ENCODE measurements around the gene UBE2Q2. TPM values are rescaled to one million over a fixed set of nuclear protein-coding genes. Genes with fewer than 3 reads are reported as not detected.
"Not testable (repeated sequence)": the region's sequence is repeated elsewhere in the genome, so short reads cannot be mapped to it uniquely, and the experiment has no call there.

UBE2Q2 gene
- polyA plus RNA-seq, 2 of the 4 experiments (the other 2 are of a cell fraction), result 36.5 to 50.6 TPM

DNA sequence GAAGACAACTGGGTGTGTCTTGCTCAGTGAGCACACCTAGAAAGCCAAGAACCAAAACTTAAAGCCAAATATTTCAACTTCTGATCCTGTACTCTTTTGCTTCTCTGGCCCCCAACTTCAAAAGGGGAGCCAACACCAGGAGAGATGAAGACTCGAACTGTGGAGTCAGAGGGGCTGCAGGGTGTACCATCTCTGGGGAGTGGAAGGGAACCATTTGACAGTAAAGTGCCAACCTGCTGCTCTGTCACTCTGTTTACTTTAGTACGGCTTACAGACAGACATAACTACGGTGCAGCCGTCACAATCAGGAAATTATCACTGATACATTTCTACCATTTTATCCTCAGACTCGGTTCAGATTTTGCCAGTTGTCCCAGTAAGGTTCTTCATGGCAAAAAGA is 62.0 kb downstream of the UBE2Q2 start (continued):
- TF ChIP-seq, protein P1, sequence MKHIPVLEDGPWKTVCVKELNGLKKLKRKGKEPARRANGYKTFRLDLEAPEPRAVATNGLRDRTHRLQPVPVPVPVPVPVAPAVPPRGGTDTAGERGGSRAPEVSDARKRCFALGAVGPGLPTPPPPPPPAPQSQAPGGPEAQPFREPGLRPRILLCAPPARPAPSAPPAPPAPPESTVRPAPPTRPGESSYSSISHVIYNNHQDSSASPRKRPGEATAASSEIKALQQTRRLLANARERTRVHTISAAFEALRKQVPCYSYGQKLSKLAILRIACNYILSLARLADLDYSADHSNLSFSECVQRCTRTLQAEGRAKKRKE (CRISPR knock-in tag; IDR thresholded peaks at IDR 0.05; ENCODE audit: low read depth), result no peak
- TF ChIP-seq HOXA7 (CRISPR knock-in tag; IDR thresholded peaks at IDR 0.05) (no peak), RAD21 (conservative IDR thresholded peaks at IDR 0.05 in 1 of 2, IDR thresholded peaks at IDR 0.05 in 1 of 2) (no peak)

DNA sequence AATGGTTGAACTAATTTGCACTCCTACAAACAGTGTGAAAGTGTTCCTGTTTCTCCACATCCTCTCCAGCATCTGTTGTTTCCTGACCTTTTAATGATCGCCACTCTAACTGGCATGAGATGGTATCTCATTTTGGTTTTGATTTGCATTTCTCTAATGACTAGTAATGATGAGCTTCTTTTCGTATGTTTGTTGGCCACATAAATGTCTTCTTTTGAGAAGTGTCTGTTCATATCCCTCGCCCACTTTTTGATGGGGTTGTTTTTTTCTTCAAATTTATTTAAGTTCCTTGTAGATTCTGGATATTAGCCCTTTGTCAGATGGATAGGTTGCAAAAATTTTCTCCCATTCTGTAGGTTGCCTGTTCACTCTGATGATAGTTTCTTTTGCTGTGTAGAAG is 67.1 kb downstream of the UBE2Q2 start:
- DNase-seq (ENCODE audit: low read depth in 1 of 2, low spot score in 1 of 2); H3K4me2 ChIP-seq; POLR2A ChIA-PET; FAIRE-seq; H3K9me3 ChIP-seq; ATAC-seq; H3K4me3 ChIP-seq; H3K27ac ChIP-seq: not testable (repeated sequence)
- WGBS (ENCODE audit: missing lambda C conversion rate), result 93% methylated on average over 3 of the region's 3 CpGs
- CTCF ChIA-PET, result interaction anchor here (0.9 kb wide), 1 partner anchor 59 kb away, joined by 3 read pairs; no protein-coding TSS in a partner anchor
- peaks cover 13% of the 10 kb centered on the region for H3K4me1 ChIP-seq

DNA sequence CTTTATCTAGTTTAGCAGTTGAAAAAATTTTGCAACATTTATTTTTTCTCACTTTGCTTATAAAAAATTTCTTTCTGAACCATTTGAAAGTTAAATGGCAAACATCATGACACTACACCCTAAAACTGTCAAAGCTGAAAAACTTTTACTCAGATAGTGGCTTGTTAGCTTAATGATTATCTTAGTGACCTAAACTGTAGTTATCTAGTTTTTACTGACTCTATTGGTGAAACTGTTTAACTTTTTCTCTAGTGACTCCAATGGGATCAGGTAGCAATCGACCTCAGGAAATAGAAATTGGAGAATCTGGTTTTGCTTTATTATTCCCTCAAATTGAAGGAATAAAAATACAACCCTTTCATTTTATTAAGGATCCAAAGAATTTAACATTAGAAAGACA is 73.7 kb downstream of the UBE2Q2 start:
- TF ChIP-seq CHD2 (IDR thresholded peaks at IDR 0.05; ENCODE audit: low read length, partially characterized antibody) (no peak), GATA3 (IDR thresholded peaks at IDR 0.05; ENCODE audit: borderline replicate concordance) (no peak), TP53 (CRISPR knock-in tag; IDR thresholded peaks at IDR 0.05) (no peak), ZC3H11A (IDR thresholded peaks at IDR 0.05) (no peak), HOXB13 (CRISPR knock-in tag; IDR thresholded peaks at IDR 0.05; ENCODE audit: low read depth) (no peak), KDM5A (IDR thresholded peaks at IDR 0.05) (no peak), NPAS2 (CRISPR knock-in tag; IDR thresholded peaks at IDR 0.05; ENCODE audit: borderline replicate concordance) (no peak), ZNF302 (CRISPR knock-in tag; IDR thresholded peaks at IDR 0.05) (no peak), FOXS1 (CRISPR knock-in tag; IDR thresholded peaks at IDR 0.05) (no peak), ZFP36 (IDR thresholded peaks at IDR 0.05; ENCODE audit: borderline replicate concordance, partially characterized antibody) (no peak), RAD21 (conservative IDR thresholded peaks at IDR 0.05 in 1 of 2, IDR thresholded peaks at IDR 0.05 in 1 of 2) (no peak), FOSB (CRISPR knock-in tag; IDR thresholded peaks at IDR 0.05) (no peak), CBX2 (IDR thresholded peaks at IDR 0.05; ENCODE audit: borderline replicate concordance, low read depth) (no peak)
- TF ChIP-seq, protein P2, sequence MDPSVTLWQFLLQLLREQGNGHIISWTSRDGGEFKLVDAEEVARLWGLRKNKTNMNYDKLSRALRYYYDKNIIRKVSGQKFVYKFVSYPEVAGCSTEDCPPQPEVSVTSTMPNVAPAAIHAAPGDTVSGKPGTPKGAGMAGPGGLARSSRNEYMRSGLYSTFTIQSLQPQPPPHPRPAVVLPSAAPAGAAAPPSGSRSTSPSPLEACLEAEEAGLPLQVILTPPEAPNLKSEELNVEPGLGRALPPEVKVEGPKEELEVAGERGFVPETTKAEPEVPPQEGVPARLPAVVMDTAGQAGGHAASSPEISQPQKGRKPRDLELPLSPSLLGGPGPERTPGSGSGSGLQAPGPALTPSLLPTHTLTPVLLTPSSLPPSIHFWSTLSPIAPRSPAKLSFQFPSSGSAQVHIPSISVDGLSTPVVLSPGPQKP (IDR thresholded peaks at IDR 0.05; ENCODE audit: low read depth, low read length), result no peak
- 85% methylated on average over 1 of the region's 1 CpG for WGBS (ENCODE audit: missing lambda C conversion rate)
- POLR2A ChIA-PET, result no interaction called here
- no peak overlapping the region for H3K4me2 ChIP-seq
- CTCF ChIA-PET, result interaction anchor here (0.7 to 3.9 kb wide), 2 partner anchors 12 to 19 kb away, joined by 4 to 22 read pairs; no protein-coding TSS in a partner anchor
- no peak overlapping the region for H3K27ac ChIP-seq
- DNase-seq (ENCODE audit: low read depth in 1 of 2, low spot score in 1 of 2) (no peak), ATAC-seq (no peak), FAIRE-seq (peak; percentile 76)
- peaks cover 4% of the 10 kb centered on the region; the same call in 2 of the 3 replicates for H3K4me1 ChIP-seq
- no peaks in the 10 kb centered on the region for H3K9me3 ChIP-seq
- H3K4me3 ChIP-seq, result no peak overlapping the region

DNA sequence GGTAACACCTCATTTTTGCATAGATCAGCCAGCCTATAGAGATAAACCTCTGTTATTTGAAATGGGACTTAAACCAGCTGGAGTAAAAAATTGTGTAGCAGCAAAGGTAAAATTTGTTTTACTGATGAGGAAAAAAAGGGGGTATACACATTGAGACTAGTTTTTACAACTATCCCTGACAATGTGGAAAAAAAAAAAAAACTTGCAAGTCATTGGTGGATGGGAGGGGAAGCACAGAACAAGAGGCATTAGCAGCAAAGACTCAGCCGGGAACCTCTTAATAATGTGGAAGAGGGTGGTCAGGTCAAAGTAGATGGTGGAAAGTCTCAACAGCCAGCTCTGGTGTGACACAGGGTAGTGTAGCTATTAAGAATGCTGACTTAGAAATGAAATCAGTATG is 74.9 kb downstream of the UBE2Q2 start:
- Histone ChIP-seq H3K27ac (no peak overlapping the region), H3K9me3 (no peaks in the 10 kb centered on the region), H3K4me1 (peaks cover 11% of the 10 kb centered on the region; the same call in 2 of the 3 replicates), H3K4me3 (no peak overlapping the region), H3K4me2 (no peak overlapping the region)
- POLR2A ChIA-PET, result no interaction called here
- ATAC-seq, result no peak
- DNase-seq (ENCODE audit: low read depth in 1 of 2, low spot score in 1 of 2), result no peak
- no peak for FAIRE-seq
- 89% methylated on average over 1 of the region's 1 CpG for WGBS (ENCODE audit: missing lambda C conversion rate)
- CTCF ChIA-PET, result interaction anchor here (1.8 to 6.6 kb wide), 2 partner anchors 10 to 12 kb away, joined by 7 to 55 read pairs; no protein-coding TSS in a partner anchor
- TF ChIP-seq BHLHE40 (IDR thresholded peaks at IDR 0.05; ENCODE audit: low read depth, low read length), result no peak
- no peak for TF ChIP-seq CBX2 (IDR thresholded peaks at IDR 0.05; ENCODE audit: borderline replicate concordance, low read depth)
- TF ChIP-seq KDM1A (IDR thresholded peaks at IDR 0.05; ENCODE audit: low read depth), result no peak
- no peak for TF ChIP-seq RFX5 (IDR thresholded peaks at IDR 0.05)
- TF ChIP-seq SREBF2 (IDR thresholded peaks at IDR 0.05), result no peak
- TF ChIP-seq, protein P3, sequence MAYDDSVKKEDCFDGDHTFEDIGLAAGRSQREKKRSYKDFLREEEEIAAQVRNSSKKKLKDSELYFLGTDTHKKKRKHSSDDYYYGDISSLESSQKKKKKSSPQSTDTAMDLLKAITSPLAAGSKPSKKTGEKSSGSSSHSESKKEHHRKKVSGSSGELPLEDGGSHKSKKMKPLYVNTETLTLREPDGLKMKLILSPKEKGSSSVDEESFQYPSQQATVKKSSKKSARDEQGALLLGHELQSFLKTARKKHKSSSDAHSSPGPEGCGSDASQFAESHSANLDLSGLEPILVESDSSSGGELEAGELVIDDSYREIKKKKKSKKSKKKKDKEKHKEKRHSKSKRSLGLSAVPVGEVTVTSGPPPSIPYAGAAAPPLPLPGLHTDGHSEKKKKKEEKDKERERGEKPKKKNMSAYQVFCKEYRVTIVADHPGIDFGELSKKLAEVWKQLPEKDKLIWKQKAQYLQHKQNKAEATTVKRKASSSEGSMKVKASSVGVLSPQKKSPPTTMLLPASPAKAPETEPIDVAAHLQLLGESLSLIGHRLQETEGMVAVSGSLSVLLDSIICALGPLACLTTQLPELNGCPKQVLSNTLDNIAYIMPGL (CRISPR knock-in tag; IDR thresholded peaks at IDR 0.05; ENCODE audit: borderline replicate concordance), result no peak
- TF ChIP-seq HOXB5 (CRISPR knock-in tag; IDR thresholded peaks at IDR 0.05), result no peak
- TF ChIP-seq TFCP2L1 (CRISPR knock-in tag; IDR thresholded peaks at IDR 0.05), result no peak
- TF ChIP-seq ZSCAN20 (CRISPR knock-in tag; IDR thresholded peaks at IDR 0.05), result no peak
- no peak for TF ChIP-seq HOXB13 (CRISPR knock-in tag; IDR thresholded peaks at IDR 0.05; ENCODE audit: low read depth)
- TF ChIP-seq RCOR1 (IDR thresholded peaks at IDR 0.05; ENCODE audit: low read depth, low read length), result no peak
- TF ChIP-seq MAFK (IDR thresholded peaks at IDR 0.05; ENCODE audit: partially characterized antibody), result no peak
- TF ChIP-seq CHD4 (IDR thresholded peaks at IDR 0.05; ENCODE audit: borderline replicate concordance), result no peak
- TF ChIP-seq, protein P4, sequence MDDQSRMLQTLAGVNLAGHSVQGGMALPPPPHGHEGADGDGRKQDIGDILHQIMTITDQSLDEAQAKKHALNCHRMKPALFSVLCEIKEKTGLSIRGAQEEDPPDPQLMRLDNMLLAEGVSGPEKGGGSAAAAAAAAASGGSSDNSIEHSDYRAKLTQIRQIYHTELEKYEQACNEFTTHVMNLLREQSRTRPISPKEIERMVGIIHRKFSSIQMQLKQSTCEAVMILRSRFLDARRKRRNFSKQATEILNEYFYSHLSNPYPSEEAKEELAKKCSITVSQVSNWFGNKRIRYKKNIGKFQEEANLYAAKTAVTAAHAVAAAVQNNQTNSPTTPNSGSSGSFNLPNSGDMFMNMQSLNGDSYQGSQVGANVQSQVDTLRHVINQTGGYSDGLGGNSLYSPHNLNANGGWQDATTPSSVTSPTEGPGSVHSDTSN (IDR thresholded peaks at IDR 0.05), result no peak
- no peak for TF ChIP-seq ZFP36 (IDR thresholded peaks at IDR 0.05; ENCODE audit: borderline replicate concordance, partially characterized antibody)
- no peak for TF ChIP-seq NPAS2 (CRISPR knock-in tag; IDR thresholded peaks at IDR 0.05; ENCODE audit: borderline replicate concordance)

All from A549 (cell line).